Kidney epithelial cell (primary cell): ENCODE results near the gene CD3E. TPM values are rescaled to one million over a fixed set of nuclear protein-coding genes. Genes with fewer than 3 reads are reported as not detected.

ENCODE experiments used
- DNase-seq: peaks from one replicate; pipeline ENCODE4 v3.0.0-alpha.2; 2010; ENCODE audit warnings: low read depth
- H3K27me3 ChIP-seq: 2 replicates; pipeline ENCODE4 v1.6.0; 2011; ENCODE audit warnings: low read length; ENCODE audit not compliant: control insufficient read depth, insufficient read depth
- H3K36me3 ChIP-seq: 2 replicates; pipeline ENCODE4 v1.5.1; 2011; ENCODE audit warnings: low read length; ENCODE audit not compliant: control insufficient read depth, insufficient read depth
- H3K4me3 ChIP-seq: 2 replicates; pipeline ENCODE4 v1.5.1; 2011; ENCODE audit warnings: low read depth, mild to moderate bottlenecking, control low read depth, low read length
- CTCF ChIP-seq: IDR thresholded peaks from 2 replicates; pipeline ENCODE4 v1.5.1; 2011; ENCODE audit warnings: mild to moderate bottlenecking, moderate library complexity, low read length, control low read depth, inconsistent platforms; ENCODE audit not compliant: insufficient read depth, poor library complexity, severe bottlenecking
- total RNA-seq: library from RNA; depleted of rRNA; stranded (reverse); fragments of >200 nt; gene quantifications from 2 replicates; pipeline ENCODE4 v1.2.3, GENCODE V29; 2015

The CD3E gene
- total RNA-seq, 1 donor from 2014 or later = not detected

GRCh38 chr11:118264569-118265465 is 39.7 kb upstream of the CD3E start:
- Histone ChIP-seq H3K4me3 (peak overlapping the region; percentile 31), H3K27me3 (no peaks in the 10 kb centered on the region), H3K36me3 (no peaks in the 10 kb centered on the region)
- no peak for DNase-seq
- no peak for TF ChIP-seq CTCF

GRCh38 chr11:118265954-118266353 is 38.6 kb upstream of the CD3E start:
- no peak for DNase-seq
- H3K27me3 ChIP-seq = no peaks in the 10 kb centered on the region
- H3K36me3 ChIP-seq = no peaks in the 10 kb centered on the region
- H3K4me3 ChIP-seq = no peak overlapping the region
- no peak for TF ChIP-seq CTCF

- no peaks in the 10 kb centered on the region for H3K36me3 ChIP-seq
- DNase-seq = no peak
- H3K4me3 ChIP-seq = no peak overlapping the region
- H3K27me3 ChIP-seq = no peaks in the 10 kb centered on the region
- TF ChIP-seq CTCF = no peak
Measured at GRCh38 chr11:118267486-118267885, 37.0 kb upstream of the CD3E start.

- no peaks in the 10 kb centered on the region for H3K27me3 ChIP-seq
- no peak for DNase-seq
- no peak for TF ChIP-seq CTCF
Measured at GRCh38 chr11:118272001-118272400, 32.5 kb upstream of the CD3E start.

GRCh38 chr11:118274186-118274585 is 30.3 kb upstream of the CD3E start:
- no peak for DNase-seq
- no peaks in the 10 kb centered on the region for H3K36me3 ChIP-seq
- no peaks in the 10 kb centered on the region for H3K27me3 ChIP-seq
- no peak for TF ChIP-seq CTCF
- H3K4me3 ChIP-seq = no peak overlapping the region

More at GRCh38 chr11:118272001-118272400, 32.5 kb upstream of the CD3E start:
- H3K36me3 ChIP-seq = no peaks in the 10 kb centered on the region
- H3K4me3 ChIP-seq = no peak overlapping the region
